HepG2 (cell line): ENCODE measurements around the gene RPS6KB1. TPM values are rescaled to one million over a fixed set of nuclear protein-coding genes. Genes with fewer than 3 reads are reported as not detected.

Experiments
- ATAC-seq: fragments of 200-7000 bp; cut with Tn5 transposase; 3 replicates; pipeline ENCODE4 v1.9.1; 2020; ENCODE audit warnings: mild to moderate bottlenecking, moderate library complexity
- BruUV-seq: library from RNA; stranded (reverse); fragments of 400-500 nt; replicated peaks from 2 replicates; lab custom pipeline; 2021; lab: Mats Ljungman, UMichigan
- CTCF ChIA-PET: fragments of 300-600 bp; formaldehyde crosslinking; extraction: SDS; loops from one replicate; lab custom pipeline; 2021; ENCODE audit warnings: low total read pairs, inconsistent platforms, low intra/inter-chr PET ratio; lab: Yijun Ruan, JAX
- POLR2A ChIA-PET: fragments of 350-600 bp; sonication (Branson Sonifier 250); formaldehyde crosslinking; loops from one replicate; lab custom pipeline; 2020; ENCODE audit warnings: antibody characterized with exemption, inconsistent platforms; lab: Yijun Ruan, JAX
- DNase-seq: peaks from one replicate; pipeline ENCODE4 v3.0.0-alpha.2; 2015; ENCODE audit warnings: low spot score
- FAIRE-seq: peaks from 3 replicates; lab custom pipeline; 2011; peaks lifted over from hg19 to GRCh38; lab: Jason Lieb, UNC
- H2AFZ ChIP-seq: one replicate; pipeline ENCODE4 v1.6.1; 2011; ENCODE audit warnings: low read length, inconsistent platforms
- H3K27ac ChIP-seq: fragments of 300-600 bp; 3 replicates; pipeline ENCODE4 v1.8.0; 2011; ENCODE audit warnings: mixed run types, mild to moderate bottlenecking, mixed read lengths, low read length, inconsistent platforms; ENCODE audit not compliant: insufficient read depth; ENCODE audit errors: extremely low read length
- H3K27me3 ChIP-seq, 2 experiments: fragments of 200-600 bp in 1 of 2; 2 replicates in 1 of 2; 3 replicates in 1 of 2; pipeline versions ENCODE4 v1.6.0 to v1.8.0; 2011; ENCODE audit warnings: low read length in 2 of 2, mild to moderate bottlenecking in 2 of 2, moderate library complexity in 2 of 2, inconsistent platforms in 1 of 2; ENCODE audit not compliant: insufficient read depth in 2 of 2, control insufficient read depth in 1 of 2
- H3K36me3 ChIP-seq, 2 experiments: fragments of 200-600 bp in 1 of 2; replicated peaks in 1 of 2; 2 replicates in 1 of 2; 3 replicates in 1 of 2; pipeline versions ENCODE4 v1.5.1 to v1.8.0; 2011; ENCODE audit warnings: low read length in 2 of 2, inconsistent platforms in 1 of 2; ENCODE audit not compliant: insufficient read depth in 2 of 2, control insufficient read depth in 1 of 2
- H3K4me1 ChIP-seq: 2 replicates; pipeline ENCODE4 v1.5.1; 2012; ENCODE audit warnings: low read length, inconsistent platforms; ENCODE audit not compliant: insufficient read depth
- H3K4me2 ChIP-seq: 2 replicates; pipeline ENCODE4 v1.6.0; 2011; ENCODE audit warnings: low read depth, low read length, inconsistent platforms
- H3K4me3 ChIP-seq, 3 experiments: fragments of 200-600 bp in 1 of 3; sonication (generic), shearing (Covaris generic) in 1 of 3; replicated peaks in 1 of 3; 2 replicates each; pipeline ENCODE4 v1.5.1; 2011 to 2016; ENCODE audit warnings: low read length in 3 of 3, inconsistent platforms in 2 of 3, low read depth in 2 of 3, mild to moderate bottlenecking in 2 of 3, control low read depth in 1 of 3, mixed read lengths in 1 of 3; ENCODE audit not compliant: insufficient read depth in 1 of 3
- H3K79me2 ChIP-seq: one replicate; pipeline ENCODE4 v1.6.1; 2011; ENCODE audit warnings: low read length, inconsistent platforms; ENCODE audit not compliant: insufficient read depth
- H3K9ac ChIP-seq: 2 replicates; pipeline ENCODE4 v1.6.0; 2011; ENCODE audit warnings: mild to moderate bottlenecking, low read depth, low read length, inconsistent platforms; ENCODE audit not compliant: insufficient read depth
- H3K9me3 ChIP-seq: 2 replicates; pipeline ENCODE4 v1.5.1; 2012; ENCODE audit warnings: mild to moderate bottlenecking, low read length
- H4K20me1 ChIP-seq: 2 replicates; pipeline ENCODE4 v1.6.0; 2011; ENCODE audit warnings: inconsistent platforms, mild to moderate bottlenecking, low read length, moderate library complexity; ENCODE audit not compliant: insufficient read depth
- CBX5 ChIP-seq: sonication (generic); formaldehyde crosslinking; IDR thresholded peaks from 2 replicates; pipeline ENCODE4 v1.4.0; 2020; ENCODE audit warnings: missing genetic modification reagents, borderline replicate concordance
- CREB1 ChIP-seq, 2 experiments: fragments of 450-650 bp in 1 of 2; IDR thresholded peaks; 2 replicates each; pipeline ENCODE4 v1.6.1; 2016 to 2017; ENCODE audit warnings: control low read depth in 1 of 2, mild to moderate bottlenecking in 1 of 2, missing compliant biosample characterization in 1 of 2, missing genetic modification characterization in 1 of 2
- HES4 ChIP-seq: sonication (generic); formaldehyde crosslinking; IDR thresholded peaks from 2 replicates; pipeline ENCODE4 v1.9.0; 2021; ENCODE audit warnings: mild to moderate bottlenecking, missing genetic modification reagents, borderline replicate concordance
- NONO ChIP-seq, 2 experiments: fragments of 450-650 bp in 1 of 2; sonication (generic) in 1 of 2; formaldehyde crosslinking in 1 of 2; IDR thresholded peaks in 1 of 2; conservative IDR thresholded peaks in 1 of 2; 2 replicates each; pipeline versions ENCODE4 v1.6.1 to v1.8.0; 2017 to 2022; ENCODE audit warnings: mild to moderate bottlenecking in 1 of 2, missing genetic modification reagents in 1 of 2, moderate library complexity in 1 of 2
- PRMT3 ChIP-seq: sonication (generic); formaldehyde crosslinking; IDR thresholded peaks from 2 replicates; pipeline ENCODE4 v1.8.1; 2022; ENCODE audit warnings: low read depth, mild to moderate bottlenecking, moderate library complexity, missing genetic modification reagents, borderline replicate concordance
- SMYD3 ChIP-seq: sonication (generic); formaldehyde crosslinking; IDR thresholded peaks from 2 replicates; pipeline ENCODE4 v1.8.1; 2023; ENCODE audit warnings: mild to moderate bottlenecking, missing genetic modification reagents
- ZFY ChIP-seq: sonication (generic); formaldehyde crosslinking; IDR thresholded peaks from 2 replicates; pipeline ENCODE4 v1.4.0; 2020; ENCODE audit warnings: missing genetic modification reagents
- ZNF235 ChIP-seq: sonication (generic); formaldehyde crosslinking; IDR thresholded peaks from 2 replicates; pipeline ENCODE4 v1.8.1; 2023; ENCODE audit warnings: mild to moderate bottlenecking, missing genetic modification reagents, borderline replicate concordance
- ZNF720 ChIP-seq: sonication (generic); formaldehyde crosslinking; IDR thresholded peaks from 2 replicates; pipeline ENCODE4 v1.4.0; 2020; ENCODE audit warnings: missing genetic modification reagents
- ZSCAN5A ChIP-seq: sonication (generic); formaldehyde crosslinking; IDR thresholded peaks from 2 replicates; pipeline ENCODE4 v1.8.0; 2022; ENCODE audit warnings: mild to moderate bottlenecking, missing genetic modification reagents, borderline replicate concordance
- WGBS: methylation state at CpG from one replicate; pipeline ENCODE4 v1.1.6; 2017; ENCODE audit warnings: low lambda C conversion rate; 5-methylcytosine and 5-hydroxymethylcytosine counted together
- in situ Hi-C: cut with HindIII; loops from 2 replicates; pipeline ENCODE4 v1.10.0; 2017; ENCODE audit warnings: low pct_unique_long_range_greater_than_20kb; ENCODE audit not compliant: extremely low pct_ligation_motif_present
- intact Hi-C: fragments of 100-400 bp; cut with micrococcal nuclease; formaldehyde crosslinking; loops from one replicate; pipeline ENCODE4 v1.10.0; 2022; ENCODE audit not compliant: unreplicated experiment
- polyA plus RNA-seq, 8 experiments: library from polyadenylated mRNA; depleted of rRNA in 3 of 8; stranded (reverse) in 7 of 8; unstranded in 1 of 8; fragments of >200 nt; fragmentation: Illumina TruSeq in 4 of 8; extraction: Trizol in 4 of 8; gene quantifications; 2 replicates each; pipeline versions ENCODE4 v1.2.1 to v1.2.3, GENCODE V29; 2011 to 2016; ENCODE audit warnings: low read depth in 4 of 8, missing spikeins in 1 of 8, mixed read lengths in 1 of 8; ENCODE audit not compliant: insufficient read depth in 1 of 8
- total RNA-seq, 5 experiments: library from RNA; depleted of rRNA; stranded (reverse); fragments of >200 nt; fragmentation: Illumina TruSeq; extraction: Trizol; gene quantifications; 2 replicates each; pipeline ENCODE4 v1.2.3, GENCODE V29; 2016; ENCODE audit warnings: low read depth in 1 of 5
- TF ChIP-seq, protein P1 (sequence below): sonication (generic); formaldehyde crosslinking; IDR thresholded peaks from 2 replicates; pipeline ENCODE4 v1.5.0; 2020; ENCODE audit warnings: mild to moderate bottlenecking, missing genetic modification reagents, borderline replicate concordance
- TF ChIP-seq, protein P2 (sequence below): sonication (generic); formaldehyde crosslinking; IDR thresholded peaks from 2 replicates; pipeline ENCODE4 v1.8.0; 2023; ENCODE audit warnings: mild to moderate bottlenecking, missing genetic modification reagents
- TF ChIP-seq, protein P3 (sequence below): sonication (generic); formaldehyde crosslinking; conservative IDR thresholded peaks from 2 replicates; pipeline ENCODE4 v1.4.0; 2020; ENCODE audit warnings: missing genetic modification reagents

RPS6KB1 gene
- total and polyA plus RNA-seq, 2 of the 13 experiments (the other 11 are each of a cell fraction or from before 2014, with no cell fraction given): 16.5 to 42.2 TPM

DNA sequence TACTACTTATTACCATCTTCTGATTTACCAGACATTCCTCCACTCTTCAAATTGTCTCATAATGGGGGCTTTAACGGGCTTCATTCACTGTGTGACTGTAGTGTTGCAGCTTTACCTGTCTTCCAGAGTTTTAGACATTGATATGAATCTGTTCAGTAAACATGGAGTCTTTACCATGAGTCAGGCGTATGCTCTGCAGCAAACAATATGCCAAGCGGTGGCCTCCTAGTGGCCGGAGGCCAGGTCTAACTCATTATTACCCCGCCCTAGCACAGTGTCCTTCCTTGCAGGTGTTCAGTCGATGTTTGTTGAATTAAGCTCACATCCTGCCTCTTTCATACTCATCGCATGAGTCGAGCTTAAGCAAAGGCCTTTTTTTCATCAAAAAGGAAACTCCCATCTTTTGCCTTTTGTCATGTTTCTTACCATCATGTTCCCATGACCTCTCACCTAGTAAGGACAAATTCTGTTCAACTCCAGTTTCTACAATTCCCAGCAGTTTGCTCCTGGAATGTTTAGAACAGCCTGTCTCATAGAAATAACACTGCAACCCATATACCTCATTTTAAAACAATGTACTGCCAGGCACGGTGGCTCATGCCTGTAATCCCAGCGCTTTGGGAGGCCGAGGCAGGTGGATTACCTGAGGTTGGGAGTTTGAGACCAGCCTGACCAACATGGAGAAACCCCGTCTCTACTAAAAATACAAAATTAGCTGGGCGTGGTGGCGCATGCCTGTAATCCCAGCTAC is 39.6 kb upstream of the RPS6KB1 start:
- peak overlapping the region in 1 of 3 experiments; percentile 20; a peak in 1 of 6 replicates for H3K4me3 ChIP-seq
- H3K27ac ChIP-seq: peak overlapping the region; percentile 94
- H3K9me3 ChIP-seq: no peaks in the 10 kb centered on the region
- peak overlapping the region; percentile 70 for H3K4me2 ChIP-seq
- CTCF ChIA-PET: interaction anchor here (1.3 to 2.2 kb wide), 3 partner anchors 10 to 107 kb away, joined by 3 to 15 read pairs (median 7); no protein-coding TSS in a partner anchor
- peaks cover 95% of the 10 kb centered on the region for H3K4me1 ChIP-seq
- FAIRE-seq (peak; percentile 88), DNase-seq (peak; percentile 99), ATAC-seq (peak; percentile 83)
- no peak overlapping the region for H2AFZ ChIP-seq
- WGBS: 23% methylated on average over 14 of the region's 14 CpGs
- H3K79me2 ChIP-seq: peaks cover 2% of the 10 kb centered on the region
- BruUV-seq: TSS peak; percentile 34
- intact Hi-C loops (loop anchor here (1.0 kb wide), 1 partner anchor 100 kb away; no protein-coding TSS in a partner anchor), in situ Hi-C loops (no loop called here)
- H3K9ac ChIP-seq: peak overlapping the region; percentile 79
- no peaks in the 10 kb centered on the region for H4K20me1 ChIP-seq
- H3K27me3 ChIP-seq: no peaks in the 10 kb centered on the region
- POLR2A ChIA-PET: interaction anchor here (0.9 to 2.0 kb wide), 11 partner anchors 21 to 234 kb away, joined by 3 to 18 read pairs (median 5); partner anchors contain the start of genes CLTC, PTRH2, RNFT1 and VMP1
- H3K36me3 ChIP-seq: no peaks in the 10 kb centered on the region
- TF ChIP-seq, protein P1, sequence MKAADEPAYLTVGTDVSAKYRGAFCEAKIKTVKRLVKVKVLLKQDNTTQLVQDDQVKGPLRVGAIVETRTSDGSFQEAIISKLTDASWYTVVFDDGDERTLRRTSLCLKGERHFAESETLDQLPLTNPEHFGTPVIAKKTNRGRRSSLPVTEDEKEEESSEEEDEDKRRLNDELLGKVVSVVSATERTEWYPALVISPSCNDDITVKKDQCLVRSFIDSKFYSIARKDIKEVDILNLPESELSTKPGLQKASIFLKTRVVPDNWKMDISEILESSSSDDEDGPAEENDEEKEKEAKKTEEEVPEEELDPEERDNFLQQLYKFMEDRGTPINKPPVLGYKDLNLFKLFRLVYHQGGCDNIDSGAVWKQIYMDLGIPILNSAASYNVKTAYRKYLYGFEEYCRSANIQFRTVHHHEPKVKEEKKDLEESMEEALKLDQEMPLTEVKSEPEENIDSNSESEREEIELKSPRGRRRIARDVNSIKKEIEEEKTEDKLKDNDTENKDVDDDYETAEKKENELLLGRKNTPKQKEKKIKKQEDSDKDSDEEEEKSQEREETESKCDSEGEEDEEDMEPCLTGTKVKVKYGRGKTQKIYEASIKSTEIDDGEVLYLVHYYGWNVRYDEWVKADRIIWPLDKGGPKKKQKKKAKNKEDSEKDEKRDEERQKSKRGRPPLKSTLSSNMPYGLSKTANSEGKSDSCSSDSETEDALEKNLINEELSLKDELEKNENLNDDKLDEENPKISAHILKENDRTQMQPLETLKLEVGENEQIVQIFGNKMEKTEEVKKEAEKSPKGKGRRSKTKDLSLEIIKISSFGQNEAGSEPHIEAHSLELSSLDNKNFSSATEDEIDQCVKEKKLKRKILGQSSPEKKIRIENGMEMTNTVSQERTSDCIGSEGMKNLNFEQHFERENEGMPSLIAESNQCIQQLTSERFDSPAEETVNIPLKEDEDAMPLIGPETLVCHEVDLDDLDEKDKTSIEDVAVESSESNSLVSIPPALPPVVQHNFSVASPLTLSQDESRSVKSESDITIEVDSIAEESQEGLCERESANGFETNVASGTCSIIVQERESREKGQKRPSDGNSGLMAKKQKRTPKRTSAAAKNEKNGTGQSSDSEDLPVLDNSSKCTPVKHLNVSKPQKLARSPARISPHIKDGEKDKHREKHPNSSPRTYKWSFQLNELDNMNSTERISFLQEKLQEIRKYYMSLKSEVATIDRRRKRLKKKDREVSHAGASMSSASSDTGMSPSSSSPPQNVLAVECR: peak; percentile 78; the same call in 1 of the 2 replicates
- TF ChIP-seq, protein P2, sequence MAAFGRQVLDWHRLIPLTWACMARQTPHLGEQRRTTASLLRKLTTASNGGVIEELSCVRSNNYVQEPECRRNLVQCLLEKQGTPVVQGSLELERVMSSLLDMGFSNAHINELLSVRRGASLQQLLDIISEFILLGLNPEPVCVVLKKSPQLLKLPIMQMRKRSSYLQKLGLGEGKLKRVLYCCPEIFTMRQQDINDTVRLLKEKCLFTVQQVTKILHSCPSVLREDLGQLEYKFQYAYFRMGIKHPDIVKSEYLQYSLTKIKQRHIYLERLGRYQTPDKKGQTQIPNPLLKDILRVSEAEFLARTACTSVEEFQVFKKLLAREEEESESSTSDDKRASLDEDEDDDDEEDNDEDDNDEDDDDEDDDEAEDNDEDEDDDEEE: no peak
- TF ChIP-seq ZFY (CRISPR knock-in tag) (peak; percentile 43), SMYD3 (peak; percentile 76), NONO (IDR thresholded peaks at IDR 0.05) (no peak), NONO (CRISPR knock-in tag; conservative IDR thresholded peaks at IDR 0.05) (peak; percentile 68; the same call in 1 of the 2 replicates), ZNF235 (CRISPR knock-in tag) (0 out of 2 replicates have a peak, but pooled peaks have one; percentile 28), CREB1 (IDR thresholded peaks at IDR 0.05) (no peak), CREB1 (CRISPR knock-in tag; IDR thresholded peaks at IDR 0.05) (peak; percentile 79), CBX5 (CRISPR knock-in tag) (peak; percentile 96; the same call in 1 of the 2 replicates), ZSCAN5A (CRISPR knock-in tag) (no peak; the same call in 1 of the 2 replicates), PRMT3 (CRISPR knock-in tag) (no peak; the same call in 1 of the 2 replicates), ZNF720 (CRISPR knock-in tag) (no peak), HES4 (no peak)
- TF ChIP-seq, protein P3, sequence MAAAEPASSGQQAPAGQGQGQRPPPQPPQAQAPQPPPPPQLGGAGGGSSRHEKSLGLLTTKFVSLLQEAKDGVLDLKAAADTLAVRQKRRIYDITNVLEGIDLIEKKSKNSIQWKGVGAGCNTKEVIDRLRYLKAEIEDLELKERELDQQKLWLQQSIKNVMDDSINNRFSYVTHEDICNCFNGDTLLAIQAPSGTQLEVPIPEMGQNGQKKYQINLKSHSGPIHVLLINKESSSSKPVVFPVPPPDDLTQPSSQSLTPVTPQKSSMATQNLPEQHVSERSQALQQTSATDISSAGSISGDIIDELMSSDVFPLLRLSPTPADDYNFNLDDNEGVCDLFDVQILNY (CRISPR knock-in tag): no peak
